ENCODE measurements around the gene FBXL2. TPM values are rescaled to one million over a fixed set of nuclear protein-coding genes. Genes with fewer than 3 reads are reported as not detected.

The FBXL2 gene
- total RNA-seq, 4 donors from 2014 or later: 9.3 to 14.4 (median 12.2) TPM

GRCh38 chr3:33299395-33300081 lies 22.3 kb downstream of the FBXL2 start:
- Histone ChIP-seq H3K27me3 (no peaks in the 10 kb centered on the region), H3K4me3 (no peak overlapping the region), H3K9me3 (no peaks in the 10 kb centered on the region), H3K4me1 (peaks cover 3 to 11% (median 5%) of the 10 kb centered on the region in 3 donors), H3K36me3 (no peaks in the 10 kb centered on the region), H3K27ac (peak overlapping the region in 3 of 4 donors; percentile 47 to 58 (median 56))
- TF ChIP-seq EP300 (IDR thresholded peaks at IDR 0.05): no peak
- TF ChIP-seq POLR2A (IDR thresholded peaks at IDR 0.05): no peak
- TF ChIP-seq POLR2AphosphoS5 (IDR thresholded peaks at IDR 0.05): no peak
- TF ChIP-seq, protein P1, sequence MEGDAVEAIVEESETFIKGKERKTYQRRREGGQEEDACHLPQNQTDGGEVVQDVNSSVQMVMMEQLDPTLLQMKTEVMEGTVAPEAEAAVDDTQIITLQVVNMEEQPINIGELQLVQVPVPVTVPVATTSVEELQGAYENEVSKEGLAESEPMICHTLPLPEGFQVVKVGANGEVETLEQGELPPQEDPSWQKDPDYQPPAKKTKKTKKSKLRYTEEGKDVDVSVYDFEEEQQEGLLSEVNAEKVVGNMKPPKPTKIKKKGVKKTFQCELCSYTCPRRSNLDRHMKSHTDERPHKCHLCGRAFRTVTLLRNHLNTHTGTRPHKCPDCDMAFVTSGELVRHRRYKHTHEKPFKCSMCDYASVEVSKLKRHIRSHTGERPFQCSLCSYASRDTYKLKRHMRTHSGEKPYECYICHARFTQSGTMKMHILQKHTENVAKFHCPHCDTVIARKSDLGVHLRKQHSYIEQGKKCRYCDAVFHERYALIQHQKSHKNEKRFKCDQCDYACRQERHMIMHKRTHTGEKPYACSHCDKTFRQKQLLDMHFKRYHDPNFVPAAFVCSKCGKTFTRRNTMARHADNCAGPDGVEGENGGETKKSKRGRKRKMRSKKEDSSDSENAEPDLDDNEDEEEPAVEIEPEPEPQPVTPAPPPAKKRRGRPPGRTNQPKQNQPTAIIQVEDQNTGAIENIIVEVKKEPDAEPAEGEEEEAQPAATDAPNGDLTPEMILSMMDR (IDR thresholded peaks at IDR 0.05): no peak
- ATAC-seq: no peak
- 39 to 43% methylated on average over 3 of the region's 3 CpGs for WGBS, 2 donors (ENCODE audit: low coverage in 1 of 2)

DNA sequence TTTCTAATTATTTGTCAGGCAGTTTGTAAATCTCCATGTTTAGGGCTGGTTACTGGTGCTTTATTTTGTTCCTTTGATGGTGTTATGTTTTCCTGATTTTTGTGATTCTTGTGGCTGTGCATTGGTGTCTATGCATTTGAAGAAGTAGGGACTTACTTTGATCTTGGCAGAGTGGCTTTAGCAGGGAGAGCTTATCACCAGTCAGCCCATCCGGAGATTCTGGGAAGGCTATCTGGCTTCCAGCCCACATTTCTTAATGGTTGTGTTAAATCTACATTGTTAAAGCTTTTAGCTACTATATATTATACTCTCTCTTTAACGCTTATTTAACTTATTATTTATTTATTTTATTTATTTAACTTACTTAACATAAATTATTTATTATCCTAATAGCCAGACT lies 35.1 kb downstream of the FBXL2 start:
- H3K36me3 ChIP-seq: peaks cover 0 to 17% of the 10 kb centered on the region in 2 donors
- H3K4me3 ChIP-seq: no peak overlapping the region
- peaks cover 0 to 18% (median 0%) of the 10 kb centered on the region in 3 donors for H3K9me3 ChIP-seq
- H3K27me3 ChIP-seq: no peaks in the 10 kb centered on the region
- H3K4me1 ChIP-seq: no peaks in the 10 kb centered on the region
- ATAC-seq: no peak
- TF ChIP-seq, protein P1 (IDR thresholded peaks at IDR 0.05): no peak
- no peak for TF ChIP-seq EP300 (IDR thresholded peaks at IDR 0.05)
- no peak overlapping the region for H3K27ac ChIP-seq
- WGBS, 2 donors (ENCODE audit: low coverage in 1 of 2): 50 to 56% methylated on average over 2 of the region's 2 CpGs

GRCh38 chr3:33313331-33313730 lies 36.1 kb downstream of the FBXL2 start:
- H3K27ac ChIP-seq: no peak overlapping the region
- H3K4me3 ChIP-seq: no peak overlapping the region

GRCh38 chr3:33314993-33315392 lies 37.8 kb downstream of the FBXL2 start:
- Histone ChIP-seq H3K4me1 (no peaks in the 10 kb centered on the region), H3K4me3 (no peak overlapping the region), H3K36me3 (peaks cover 0 to 17% of the 10 kb centered on the region in 2 donors), H3K9me3 (peaks cover 0 to 17% (median 0%) of the 10 kb centered on the region in 3 donors), H3K27ac (no peak overlapping the region), H3K27me3 (no peaks in the 10 kb centered on the region)
- TF ChIP-seq, protein P1 (IDR thresholded peaks at IDR 0.05): no peak
- TF ChIP-seq POLR2A (IDR thresholded peaks at IDR 0.05) (no peak), POLR2AphosphoS5 (IDR thresholded peaks at IDR 0.05) (no peak), EP300 (IDR thresholded peaks at IDR 0.05) (no peak)
- ATAC-seq: no peak

More at GRCh38 chr3:33313331-33313730, 36.1 kb downstream of the FBXL2 start:
- H3K27me3 ChIP-seq: no peaks in the 10 kb centered on the region
- no peaks in the 10 kb centered on the region for H3K4me1 ChIP-seq
- peaks cover 0 to 17% of the 10 kb centered on the region in 2 donors for H3K36me3 ChIP-seq
- H3K9me3 ChIP-seq: peaks cover 0 to 18% (median 0%) of the 10 kb centered on the region in 3 donors
- no peak for ATAC-seq
- TF ChIP-seq, protein P1 (IDR thresholded peaks at IDR 0.05): no peak
- TF ChIP-seq POLR2AphosphoS5 (IDR thresholded peaks at IDR 0.05): no peak
- TF ChIP-seq POLR2A (IDR thresholded peaks at IDR 0.05): no peak
- TF ChIP-seq EP300 (IDR thresholded peaks at IDR 0.05): no peak

DNA sequence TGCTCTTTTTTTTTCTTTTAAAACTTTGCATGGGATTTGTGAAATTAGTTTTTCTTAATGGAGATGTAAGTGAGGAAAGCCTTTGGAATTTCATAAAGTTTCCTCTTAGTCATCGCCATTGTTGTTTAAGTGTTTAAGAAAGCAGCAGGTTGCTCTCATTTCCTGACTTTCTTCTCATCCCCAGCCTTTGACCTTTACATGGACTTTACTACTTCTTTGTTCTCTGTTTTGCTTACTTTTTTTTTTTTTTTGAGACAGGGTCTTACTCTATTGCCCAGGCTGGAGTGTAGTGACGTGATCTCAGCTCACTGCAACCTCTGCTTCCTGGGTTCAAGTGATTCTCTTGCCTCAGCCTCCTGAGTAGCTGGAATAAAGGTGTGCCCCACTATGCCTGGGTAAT lies 38.6 kb downstream of the FBXL2 start:
- Histone ChIP-seq H3K4me1 (no peaks in the 10 kb centered on the region), H3K9me3 (peaks cover 0 to 9% (median 0%) of the 10 kb centered on the region in 3 donors), H3K36me3 (peaks cover 0 to 13% of the 10 kb centered on the region in 2 donors), H3K27ac (no peak overlapping the region), H3K4me3 (no peak overlapping the region), H3K27me3 (no peaks in the 10 kb centered on the region)
- WGBS, 2 donors (ENCODE audit: low coverage in 1 of 2): 73 to 100% methylated on average over 1 to 2 of the region's 2 CpGs
- no peak for TF ChIP-seq EP300 (IDR thresholded peaks at IDR 0.05)
- no peak for TF ChIP-seq POLR2A (IDR thresholded peaks at IDR 0.05)
- no peak for TF ChIP-seq POLR2AphosphoS5 (IDR thresholded peaks at IDR 0.05)
- TF ChIP-seq, protein P1 (IDR thresholded peaks at IDR 0.05): no peak
- ATAC-seq: no peak
